GM18502 (cell line): ENCODE data around the gene VSTM4.

Experiments used
- ATAC-seq: cut with Tn5 transposase; IDR thresholded peaks from one replicate; pipeline ENCODE4 v1.9.1; 2021; ENCODE audit warnings: mild to moderate bottlenecking; ENCODE audit not compliant: unreplicated experiment, poor library complexity

Gene VSTM4

GRCh38 chr10:49115015-49115795 is at the start of gene VSTM4:
Gene VSTM4, minus strand, starts transcription at chr10:49115522. Its CDS starts 37 bp downstream, at chr10:49115485.
- ATAC-seq, result no peak

- peak; percentile 87 for ATAC-seq
Observed at GRCh38 chr10:49164559-49165188, 49.4 kb upstream of the VSTM4 start.

GRCh38 chr10:49163741-49164140 is 48.4 kb upstream of the VSTM4 start:
- no peak for ATAC-seq

GRCh38 chr10:49162761-49163310 is 47.5 kb upstream of the VSTM4 start:
- ATAC-seq, result no peak

- no peak for ATAC-seq
Observed at GRCh38 chr10:49162063-49162462, 46.7 kb upstream of the VSTM4 start.

- ATAC-seq, result no peak
Observed at GRCh38 chr10:49161411-49161997, 46.2 kb upstream of the VSTM4 start.

- no peak for ATAC-seq
Observed at GRCh38 chr10:49160814-49161213, 45.5 kb upstream of the VSTM4 start.

- no peak for ATAC-seq
Observed at GRCh38 chr10:49160110-49160509, 44.8 kb upstream of the VSTM4 start.

- ATAC-seq, result no peak
Observed at GRCh38 chr10:49158915-49159314, 43.6 kb upstream of the VSTM4 start.

GRCh38 chr10:49158404-49158803 is 43.1 kb upstream of the VSTM4 start:
- ATAC-seq, result no peak

- ATAC-seq, result no peak
Observed at GRCh38 chr10:49157229-49157628, 41.9 kb upstream of the VSTM4 start.

- ATAC-seq, result no peak
Observed at GRCh38 chr10:49154641-49155040, 39.3 kb upstream of the VSTM4 start.

GRCh38 chr10:49153971-49154370 is 38.6 kb upstream of the VSTM4 start:
- ATAC-seq, result no peak

- no peak for ATAC-seq
Observed at GRCh38 chr10:49153115-49153514, 37.8 kb upstream of the VSTM4 start.

- ATAC-seq, result no peak
Observed at GRCh38 chr10:49152663-49153062, 37.3 kb upstream of the VSTM4 start.

GRCh38 chr10:49152037-49152436 is 36.7 kb upstream of the VSTM4 start:
- ATAC-seq, result no peak

- ATAC-seq, result no peak
Observed at GRCh38 chr10:49151481-49151880, 36.2 kb upstream of the VSTM4 start.

GRCh38 chr10:49151025-49151445 is 35.7 kb upstream of the VSTM4 start:
- no peak for ATAC-seq

GRCh38 chr10:49150426-49150825 is 35.1 kb upstream of the VSTM4 start:
- no peak for ATAC-seq

GRCh38 chr10:49149881-49150280 is 34.6 kb upstream of the VSTM4 start:
- no peak for ATAC-seq

- no peak for ATAC-seq
Observed at GRCh38 chr10:49144058-49144720, 28.9 kb upstream of the VSTM4 start.
